Measurements from ENCODE around the gene KATNA1. TPM values are rescaled to one million over a fixed set of nuclear protein-coding genes. Genes with fewer than 3 reads are reported as not detected.
A peak's percentile ranks its signal among the peaks of the same experiment; 100 is the strongest.

KATNA1 gene
- total and polyA plus RNA-seq, 9 of the 15 experiments (the other 6 are each of a cell fraction or from before 2014, with no cell fraction given): 22.5 to 76.9 (median 45.0) TPM

DNA sequence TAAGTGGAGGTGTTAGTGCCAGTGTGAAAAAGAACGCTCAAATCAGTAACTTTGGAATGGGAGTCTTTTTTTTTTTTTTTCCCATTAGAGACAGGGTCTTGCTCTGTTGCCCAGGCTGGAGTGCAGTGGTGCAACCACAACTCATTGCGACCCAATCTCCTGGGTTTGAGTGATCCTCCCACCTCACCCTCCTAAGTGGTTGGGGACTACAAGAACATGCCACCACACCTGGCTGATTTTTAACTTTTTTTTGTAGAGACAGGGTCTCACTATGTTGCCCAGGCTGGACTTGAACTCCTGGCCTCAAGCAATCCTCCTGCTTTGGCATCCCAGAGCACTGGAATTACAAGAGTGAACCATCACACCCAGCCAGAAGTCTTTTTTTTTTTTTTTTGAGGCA, 49.7 kb upstream of the KATNA1 start:
- ChIA-PET POLR2A (interaction anchor here (0.8 kb wide), 1 partner anchor 10 kb away, joined by 3 read pairs; no protein-coding TSS in a partner anchor), CTCF (ENCODE audit: low intra/inter-chr PET ratio) (no interaction called here)
- H3K9me1 ChIP-seq (ENCODE audit: control insufficient read depth, insufficient read depth, low read length): no peaks in the 10 kb centered on the region
- no TSS peak for BruUV-seq (replicated peaks)
- no peak for FAIRE-seq
- 90% methylated on average over 2 of the region's 2 CpGs for WGBS (ENCODE audit: insufficient coverage, low coverage, missing lambda C conversion rate)
- DNase-seq (ENCODE audit: extremely low read depth in 1 of 4, low spot score in 3 of 4): no peak
- H3K79me2 ChIP-seq (ENCODE audit: control insufficient read depth, insufficient read depth, low read length): peaks cover 96% of the 10 kb centered on the region
- no peak overlapping the region for H3K27ac ChIP-seq (ENCODE audit: extremely low read depth, low read depth, low read length)
- H3K27me3 ChIP-seq (ENCODE audit: control insufficient read depth in 2 of 2, insufficient read depth in 2 of 2, low read length in 2 of 2): no peaks in the 10 kb centered on the region
- no peak overlapping the region for H3K4me3 ChIP-seq
- no peak for TF ChIP-seq RBBP5 (IDR thresholded peaks at IDR 0.05; ENCODE audit: borderline replicate concordance, insufficient read depth, low read length, poor library complexity, severe bottlenecking)
- peak; percentile 98 for TF ChIP-seq ZNF121 (CRISPR knock-in tag; conservative IDR thresholded peaks at IDR 0.05)
- H2AFZ ChIP-seq (ENCODE audit: low read depth, low read length): no peak overlapping the region
- no peaks in the 10 kb centered on the region for H3K9me3 ChIP-seq (replicated peaks; ENCODE audit: control insufficient read depth, insufficient read depth, low read depth, low read length)
- H3K4me1 ChIP-seq (replicated peaks in 1 of 2; ENCODE audit: control insufficient read depth in 2 of 2, insufficient read depth in 2 of 2, low read length in 2 of 2): no peaks in the 10 kb centered on the region
- in situ Hi-C loops (cut with MboI) (no loop called here), intact Hi-C loops (cut with micrococcal nuclease) (no loop called here)
- H3K4me2 ChIP-seq (ENCODE audit: insufficient read depth, low read length): no peak overlapping the region
- H4K20me1 ChIP-seq (replicated peaks; ENCODE audit: control insufficient read depth, insufficient read depth, low read length): peaks cover 11% of the 10 kb centered on the region; the same call in 1 of the 2 replicates
- ATAC-seq: no peak
- H3K9ac ChIP-seq (ENCODE audit: insufficient read depth in 1 of 2, low read depth in 2 of 2, low read length in 2 of 2): no peak overlapping the region
- peaks cover 83% of the 10 kb centered on the region for H3K36me3 ChIP-seq (ENCODE audit: control insufficient read depth, insufficient read depth, low read length)

DNA sequence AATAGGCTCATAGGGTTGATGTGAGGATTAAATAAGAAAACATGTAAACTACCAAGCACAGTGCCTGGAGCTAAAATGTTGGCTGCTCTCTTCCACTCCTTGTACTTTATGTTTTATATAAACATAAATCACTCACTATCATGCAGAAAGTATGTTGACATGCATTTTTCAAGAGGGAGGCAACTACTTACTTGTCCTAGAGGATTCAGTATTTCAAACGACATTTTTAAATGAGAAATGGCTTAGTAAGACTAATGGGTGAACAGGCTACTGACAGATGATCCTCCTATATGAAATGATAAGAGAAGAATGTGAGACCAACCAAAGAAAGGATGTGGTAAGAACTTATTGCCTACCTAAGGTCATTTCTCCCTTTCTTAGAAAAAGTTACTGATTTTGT, 48.4 kb upstream of the KATNA1 start:
- BruUV-seq (replicated peaks): no TSS peak
- TF ChIP-seq, protein P1, sequence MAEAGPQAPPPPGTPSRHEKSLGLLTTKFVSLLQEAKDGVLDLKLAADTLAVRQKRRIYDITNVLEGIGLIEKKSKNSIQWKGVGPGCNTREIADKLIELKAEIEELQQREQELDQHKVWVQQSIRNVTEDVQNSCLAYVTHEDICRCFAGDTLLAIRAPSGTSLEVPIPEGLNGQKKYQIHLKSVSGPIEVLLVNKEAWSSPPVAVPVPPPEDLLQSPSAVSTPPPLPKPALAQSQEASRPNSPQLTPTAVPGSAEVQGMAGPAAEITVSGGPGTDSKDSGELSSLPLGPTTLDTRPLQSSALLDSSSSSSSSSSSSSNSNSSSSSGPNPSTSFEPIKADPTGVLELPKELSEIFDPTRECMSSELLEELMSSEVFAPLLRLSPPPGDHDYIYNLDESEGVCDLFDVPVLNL (CRISPR knock-in tag; IDR thresholded peaks at IDR 0.05; ENCODE audit: low read depth): no peak
- TF ChIP-seq MEIS2 (IDR thresholded peaks at IDR 0.05; ENCODE audit: partially characterized antibody): peak; percentile 40
- TF ChIP-seq, protein P2, sequence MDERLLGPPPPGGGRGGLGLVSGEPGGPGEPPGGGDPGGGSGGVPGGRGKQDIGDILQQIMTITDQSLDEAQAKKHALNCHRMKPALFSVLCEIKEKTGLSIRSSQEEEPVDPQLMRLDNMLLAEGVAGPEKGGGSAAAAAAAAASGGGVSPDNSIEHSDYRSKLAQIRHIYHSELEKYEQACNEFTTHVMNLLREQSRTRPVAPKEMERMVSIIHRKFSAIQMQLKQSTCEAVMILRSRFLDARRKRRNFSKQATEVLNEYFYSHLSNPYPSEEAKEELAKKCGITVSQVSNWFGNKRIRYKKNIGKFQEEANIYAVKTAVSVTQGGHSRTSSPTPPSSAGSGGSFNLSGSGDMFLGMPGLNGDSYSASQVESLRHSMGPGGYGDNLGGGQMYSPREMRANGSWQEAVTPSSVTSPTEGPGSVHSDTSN (CRISPR knock-in tag; IDR thresholded peaks at IDR 0.05; ENCODE audit: low read depth): no peak
- TF ChIP-seq, protein P2 (tag; conservative IDR thresholded peaks at IDR 0.05; ENCODE audit: low read depth): peak; percentile 43; the same call in 1 of the 2 replicates
- Histone ChIP-seq H3K36me3 (ENCODE audit: control insufficient read depth, insufficient read depth, low read length) (peaks cover 93% of the 10 kb centered on the region), H3K9me3 (replicated peaks; ENCODE audit: control insufficient read depth, insufficient read depth, low read depth, low read length) (no peaks in the 10 kb centered on the region), H3K9me1 (ENCODE audit: control insufficient read depth, insufficient read depth, low read length) (no peaks in the 10 kb centered on the region), H2AFZ (ENCODE audit: low read depth, low read length) (no peak overlapping the region), H3K27ac (ENCODE audit: extremely low read depth, low read depth, low read length) (no peak overlapping the region), H3K27me3 (ENCODE audit: control insufficient read depth in 2 of 2, insufficient read depth in 2 of 2, low read length in 2 of 2) (no peaks in the 10 kb centered on the region), H3K79me2 (ENCODE audit: control insufficient read depth, insufficient read depth, low read length) (peaks cover 92% of the 10 kb centered on the region), H3K9ac (ENCODE audit: insufficient read depth in 1 of 2, low read depth in 2 of 2, low read length in 2 of 2) (no peak overlapping the region), H3K4me3 (no peak overlapping the region), H3K4me2 (ENCODE audit: insufficient read depth, low read length) (no peak overlapping the region), H3K4me1 (replicated peaks in 1 of 2; ENCODE audit: control insufficient read depth in 2 of 2, insufficient read depth in 2 of 2, low read length in 2 of 2) (no peaks in the 10 kb centered on the region), H4K20me1 (replicated peaks; ENCODE audit: control insufficient read depth, insufficient read depth, low read length) (peaks cover 11% of the 10 kb centered on the region; the same call in 1 of the 2 replicates)
- intact Hi-C loops (cut with micrococcal nuclease) (no loop called here), in situ Hi-C loops (cut with MboI) (no loop called here)
- WGBS (ENCODE audit: insufficient coverage, low coverage, missing lambda C conversion rate): 19% methylated on average over 1 of the region's 1 CpG
- FAIRE-seq: no peak
- no peak for ATAC-seq
- no peak for DNase-seq (ENCODE audit: extremely low read depth in 1 of 4, low spot score in 3 of 4)
- POLR2A ChIA-PET: interaction anchor here (1.1 kb wide), 2 partner anchors 10 to 21 kb away, joined by 4 read pairs; partner anchors contain the start of gene LATS1
- CTCF ChIA-PET (ENCODE audit: low intra/inter-chr PET ratio): no interaction called here
